ENCODE data around the gene VTA1. TPM values are rescaled to one million over a fixed set of nuclear protein-coding genes. Genes with fewer than 3 reads are reported as not detected.

The VTA1 gene
- total and polyA plus RNA-seq, 2 donors (not counting 1 experiment from before 2014, with no cell fraction given) = 19.8 to 27.9 TPM

GRCh38 chr6:142167071-142167470 is 20.0 kb downstream of the VTA1 start:
- Histone ChIP-seq H3K36me3 (replicated peaks in 1 of 2; ENCODE audit: control extremely low read depth in 1 of 2, control insufficient read depth in 1 of 2, extremely low read depth in 1 of 2, insufficient read depth in 2 of 2, low read length in 1 of 2) (peaks cover 8 to 36% of the 10 kb centered on the region in 2 experiments), H3K4me3 (ENCODE audit: control extremely low read depth in 1 of 5, extremely low read depth in 1 of 5, insufficient read depth in 1 of 5, low read depth in 2 of 5, low read length in 4 of 5) (no peak overlapping the region), H3K4me1 (ENCODE audit: control insufficient read depth in 2 of 2, insufficient read depth in 2 of 2, low read length in 2 of 2) (no peaks in the 10 kb centered on the region), H3K4me2 (replicated peaks; ENCODE audit: low read depth, low read length, poor library complexity, severe bottlenecking) (no peak overlapping the region), H3K27ac (ENCODE audit: low read length in 2 of 2) (no peak overlapping the region), H2AFZ (ENCODE audit: insufficient read depth, low read depth, low read length, poor library complexity, severe bottlenecking) (no peak overlapping the region), H4K20me1 (ENCODE audit: control insufficient read depth, insufficient read depth, low read length, poor library complexity, severe bottlenecking) (peaks cover 49% of the 10 kb centered on the region), H3K9ac (ENCODE audit: low read length) (no peak overlapping the region), H3K9me3 (ENCODE audit: control extremely low read depth in 1 of 3, control insufficient read depth in 2 of 3, insufficient read depth in 1 of 3, low read length in 2 of 3) (no peaks in the 10 kb centered on the region), H3K27me3 (replicated peaks in 1 of 4; ENCODE audit: control extremely low read depth in 1 of 4, control insufficient read depth in 3 of 4, insufficient read depth in 4 of 4, low read length in 3 of 4) (no peaks in the 10 kb centered on the region), H3K79me2 (ENCODE audit: control insufficient read depth, insufficient read depth, low read length) (peaks cover 19% of the 10 kb centered on the region)
- no peak overlapping the region for H3K27ac Mint-ChIP-seq
- no peaks in the 10 kb centered on the region for H3K9me3 Mint-ChIP-seq (ENCODE audit: insufficient read depth)
- no peaks in the 10 kb centered on the region for H3K27me3 Mint-ChIP-seq
- ATAC-seq (ENCODE audit: low read depth) (no peak), DNase-seq (no peak)
- peaks cover 14% of the 10 kb centered on the region for H3K4me1 Mint-ChIP-seq
- ChIA-PET POLR2A (no interaction called here), CTCF (no interaction called here)
- 80% methylated on average over 1 of the region's 3 CpGs for WGBS (ENCODE audit: insufficient coverage)
- intact Hi-C loops (cut with micrococcal nuclease) = no loop called here
- H3K4me3 Mint-ChIP-seq = no peak overlapping the region
- TF ChIP-seq EZH2 (IDR thresholded peaks at IDR 0.05; ENCODE audit: borderline replicate concordance, insufficient read depth, low read depth, low read length, poor library complexity, severe bottlenecking) = no peak
- TF ChIP-seq CTCF (IDR thresholded peaks at IDR 0.05) = no peak

GRCh38 chr6:142167486-142167885 is 20.4 kb downstream of the VTA1 start:
- no peak overlapping the region for H3K4me2 ChIP-seq (replicated peaks; ENCODE audit: low read depth, low read length, poor library complexity, severe bottlenecking)
- no peaks in the 10 kb centered on the region for H3K27me3 ChIP-seq (replicated peaks in 1 of 4; ENCODE audit: control extremely low read depth in 1 of 4, control insufficient read depth in 3 of 4, insufficient read depth in 4 of 4, low read length in 3 of 4)
- Mint-ChIP-seq H3K9me3 (ENCODE audit: insufficient read depth) (no peaks in the 10 kb centered on the region), H3K4me3 (no peak overlapping the region), H3K27ac (no peak overlapping the region), H3K4me1 (peaks cover 10% of the 10 kb centered on the region), H3K27me3 (no peaks in the 10 kb centered on the region)
- H3K9me3 ChIP-seq (ENCODE audit: control extremely low read depth in 1 of 3, control insufficient read depth in 2 of 3, insufficient read depth in 1 of 3, low read length in 2 of 3) = no peaks in the 10 kb centered on the region
- no peak for TF ChIP-seq CTCF (IDR thresholded peaks at IDR 0.05)
- TF ChIP-seq EZH2 (IDR thresholded peaks at IDR 0.05; ENCODE audit: borderline replicate concordance, insufficient read depth, low read depth, low read length, poor library complexity, severe bottlenecking) = no peak
- H3K9ac ChIP-seq (ENCODE audit: low read length) = no peak overlapping the region
- 100% methylated on average over 1 of the region's 2 CpGs for WGBS (ENCODE audit: insufficient coverage)
- peaks cover 12 to 40% of the 10 kb centered on the region in 2 experiments for H3K36me3 ChIP-seq (replicated peaks in 1 of 2; ENCODE audit: control extremely low read depth in 1 of 2, control insufficient read depth in 1 of 2, extremely low read depth in 1 of 2, insufficient read depth in 2 of 2, low read length in 1 of 2)
- CTCF ChIA-PET = no interaction called here
- H3K4me3 ChIP-seq (ENCODE audit: control extremely low read depth in 1 of 5, extremely low read depth in 1 of 5, insufficient read depth in 1 of 5, low read depth in 2 of 5, low read length in 4 of 5) = no peak overlapping the region
- no peak overlapping the region for H2AFZ ChIP-seq (ENCODE audit: insufficient read depth, low read depth, low read length, poor library complexity, severe bottlenecking)
- DNase-seq = no peak
- intact Hi-C loops (cut with micrococcal nuclease) = no loop called here
- no peaks in the 10 kb centered on the region for H3K4me1 ChIP-seq (ENCODE audit: control insufficient read depth in 2 of 2, insufficient read depth in 2 of 2, low read length in 2 of 2)
- peaks cover 45% of the 10 kb centered on the region for H4K20me1 ChIP-seq (ENCODE audit: control insufficient read depth, insufficient read depth, low read length, poor library complexity, severe bottlenecking)
- ATAC-seq (ENCODE audit: low read depth) = no peak
- POLR2A ChIA-PET = no interaction called here
- H3K27ac ChIP-seq (ENCODE audit: low read length in 2 of 2) = no peak overlapping the region
- H3K79me2 ChIP-seq (ENCODE audit: control insufficient read depth, insufficient read depth, low read length) = peaks cover 19% of the 10 kb centered on the region
